Sigmoid colon (tissue), 7 donors: Measurements from ENCODE around the gene FOXL2NB. TPM values are rescaled to one million over a fixed set of nuclear protein-coding genes. Genes with fewer than 3 reads are reported as not detected.

Experiments
- DNase-seq: peaks from one replicate; pipeline ENCODE4 v3.0.0-alpha.2; 2019
- H3K27ac ChIP-seq, 4 donors: fragments of 200-600 bp; sonication (generic); one replicate each; pipeline ENCODE4 v1.5.1; 2016 to 2019; ENCODE audit warnings: mild to moderate bottlenecking in 1 of 4
- H3K27me3 ChIP-seq, 3 donors: fragments of 200-600 bp; sonication (generic); one replicate each; pipeline ENCODE4 v1.5.1; 2019; ENCODE audit warnings: mild to moderate bottlenecking in 1 of 3
- H3K36me3 ChIP-seq, 4 donors: fragments of 200-600 bp; sonication (generic); one replicate each; pipeline ENCODE4 v1.5.1; 2016 to 2019
- H3K4me1 ChIP-seq, 4 donors: fragments of 200-600 bp; sonication (generic); one replicate each; pipeline ENCODE4 v1.5.1; 2017 to 2019
- H3K4me3 ChIP-seq, 4 donors: fragments of 200-600 bp; sonication (generic); one replicate each; pipeline ENCODE4 v1.5.1; 2017 to 2019; ENCODE audit warnings: mild to moderate bottlenecking in 2 of 4, moderate library complexity in 1 of 4
- H3K9me3 ChIP-seq, 4 donors: fragments of 200-600 bp in 3 of 4; sonication (generic) in 3 of 4; one replicate each; pipeline versions ENCODE4 v1.5.1 to v1.6.1; 2013 to 2019
- EP300 ChIP-seq, 4 donors: sonication (generic); formaldehyde crosslinking; IDR thresholded peaks; one replicate each; pipeline ENCODE4 v1.6.1; 2017; ENCODE audit warnings: antibody characterized with exemption in 4 of 4
- POLR2A ChIP-seq, 2 donors: fragments of 450-650 bp; IDR thresholded peaks; one replicate each; pipeline ENCODE4 v1.6.1; 2016; ENCODE audit warnings: antibody characterized with exemption in 2 of 2, mild to moderate bottlenecking in 2 of 2, moderate library complexity in 2 of 2
- POLR2AphosphoS5 ChIP-seq, 4 donors: sonication (generic); formaldehyde crosslinking; IDR thresholded peaks; one replicate each; pipeline ENCODE4 v1.6.1; 2017; ENCODE audit warnings: antibody characterized with exemption in 4 of 4
- WGBS, 2 donors: extraction: QIAGEN DNeasy Blood & Tissue Kit; methylation state at CpG; one replicate each; pipeline ENCODE4 v1.1.7; 2013; 5-methylcytosine and 5-hydroxymethylcytosine counted together
- intact Hi-C: fragments of 100-400 bp; cut with DNase I; formaldehyde crosslinking; loops from one replicate; pipeline ENCODE4 v1.15.1; 2023
- polyA plus RNA-seq, 3 donors: library from polyadenylated mRNA; stranded (reverse); fragments of 200-250 nt; gene quantifications; one replicate each; pipeline ENCODE4 v1.2.3, GENCODE V29; 2013
- total RNA-seq, 4 donors: library from RNA; depleted of rRNA; stranded (reverse); fragments of >200 nt; gene quantifications; one replicate each; pipeline ENCODE4 v1.1.0, GENCODE V29; 2016
- TF ChIP-seq, protein P1 (sequence below), 4 experiments: fragments of 450-650 bp in 3 of 4; fragments of 200-600 bp in 1 of 4; IDR thresholded peaks; one replicate each; pipeline ENCODE4 v1.5.1; 2016 to 2019; ENCODE audit warnings: antibody characterized with exemption in 4 of 4, mild to moderate bottlenecking in 3 of 4, moderate library complexity in 2 of 4
- donor health status: healthy with polysubstance abuse.
- donor health status: Bipolar disorder and iron deficiency.
- donor health status: healthy.

Gene FOXL2NB
- total and polyA plus RNA-seq, 7 donors: under 0.01 TPM; not detected in 6

DNA sequence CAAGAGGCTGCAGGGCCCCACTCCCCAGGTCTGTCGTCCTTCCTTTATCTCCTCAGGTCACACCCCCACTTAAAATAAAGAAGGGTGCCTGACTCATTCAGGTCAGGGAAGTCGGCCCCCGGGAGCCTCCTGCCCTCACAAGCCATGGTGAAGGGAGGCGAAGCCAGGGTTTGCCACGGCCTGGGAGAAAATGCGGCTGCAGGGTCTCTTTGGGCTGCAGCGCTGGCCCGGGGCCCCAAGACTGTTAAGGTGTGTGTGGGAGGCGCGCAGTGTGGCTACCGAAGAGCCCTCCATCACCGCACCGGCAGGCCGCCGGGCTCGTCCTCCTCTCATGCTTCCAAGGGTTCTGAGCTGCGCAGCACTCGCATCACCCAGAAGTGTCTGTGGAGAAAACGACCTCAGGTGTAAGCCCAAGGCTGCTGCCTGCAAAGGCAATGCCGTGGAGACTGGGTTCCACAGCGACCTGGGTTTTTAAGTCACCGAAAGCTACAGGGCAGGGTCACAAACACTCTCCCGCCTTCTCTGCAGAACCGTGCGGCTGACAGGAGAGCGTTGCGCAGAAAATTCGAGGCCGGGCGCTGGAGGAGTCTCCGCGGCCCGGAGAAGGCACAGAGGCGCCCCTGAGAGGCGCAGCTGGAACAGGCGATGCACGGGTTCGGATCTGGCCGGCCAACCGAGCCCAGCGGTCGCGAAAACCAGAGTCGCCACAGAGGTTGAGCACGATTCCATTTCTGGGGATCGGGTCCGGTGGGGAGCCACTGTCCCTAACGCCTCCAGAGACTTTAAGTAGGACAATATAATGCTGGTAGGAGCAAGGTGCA, 8.8 kb upstream of the FOXL2NB start:
- DNase-seq: peak; percentile 61
- H3K4me1 ChIP-seq: peaks cover 0 to 43% (median 37%) of the 10 kb centered on the region in 4 donors
- H3K4me3 ChIP-seq: no peak overlapping the region
- H3K36me3 ChIP-seq: no peaks in the 10 kb centered on the region
- no peaks in the 10 kb centered on the region for H3K9me3 ChIP-seq
- TF ChIP-seq EP300 (IDR thresholded peaks at IDR 0.05) (no peak), POLR2A (IDR thresholded peaks at IDR 0.05) (no peak), POLR2AphosphoS5 (IDR thresholded peaks at IDR 0.05) (no peak)
- TF ChIP-seq, protein P1, sequence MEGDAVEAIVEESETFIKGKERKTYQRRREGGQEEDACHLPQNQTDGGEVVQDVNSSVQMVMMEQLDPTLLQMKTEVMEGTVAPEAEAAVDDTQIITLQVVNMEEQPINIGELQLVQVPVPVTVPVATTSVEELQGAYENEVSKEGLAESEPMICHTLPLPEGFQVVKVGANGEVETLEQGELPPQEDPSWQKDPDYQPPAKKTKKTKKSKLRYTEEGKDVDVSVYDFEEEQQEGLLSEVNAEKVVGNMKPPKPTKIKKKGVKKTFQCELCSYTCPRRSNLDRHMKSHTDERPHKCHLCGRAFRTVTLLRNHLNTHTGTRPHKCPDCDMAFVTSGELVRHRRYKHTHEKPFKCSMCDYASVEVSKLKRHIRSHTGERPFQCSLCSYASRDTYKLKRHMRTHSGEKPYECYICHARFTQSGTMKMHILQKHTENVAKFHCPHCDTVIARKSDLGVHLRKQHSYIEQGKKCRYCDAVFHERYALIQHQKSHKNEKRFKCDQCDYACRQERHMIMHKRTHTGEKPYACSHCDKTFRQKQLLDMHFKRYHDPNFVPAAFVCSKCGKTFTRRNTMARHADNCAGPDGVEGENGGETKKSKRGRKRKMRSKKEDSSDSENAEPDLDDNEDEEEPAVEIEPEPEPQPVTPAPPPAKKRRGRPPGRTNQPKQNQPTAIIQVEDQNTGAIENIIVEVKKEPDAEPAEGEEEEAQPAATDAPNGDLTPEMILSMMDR (IDR thresholded peaks at IDR 0.05): no peak
- peaks cover 72 to 88% (median 79%) of the 10 kb centered on the region in 3 donors for H3K27me3 ChIP-seq
- 3 to 6% methylated on average over 48 of the region's 48 CpGs for WGBS, 2 donors
- H3K27ac ChIP-seq: no peak overlapping the region
- intact Hi-C loops: loop anchor here (5.0 kb wide), 1 partner anchor 39 kb away; no protein-coding TSS in a partner anchor

DNA sequence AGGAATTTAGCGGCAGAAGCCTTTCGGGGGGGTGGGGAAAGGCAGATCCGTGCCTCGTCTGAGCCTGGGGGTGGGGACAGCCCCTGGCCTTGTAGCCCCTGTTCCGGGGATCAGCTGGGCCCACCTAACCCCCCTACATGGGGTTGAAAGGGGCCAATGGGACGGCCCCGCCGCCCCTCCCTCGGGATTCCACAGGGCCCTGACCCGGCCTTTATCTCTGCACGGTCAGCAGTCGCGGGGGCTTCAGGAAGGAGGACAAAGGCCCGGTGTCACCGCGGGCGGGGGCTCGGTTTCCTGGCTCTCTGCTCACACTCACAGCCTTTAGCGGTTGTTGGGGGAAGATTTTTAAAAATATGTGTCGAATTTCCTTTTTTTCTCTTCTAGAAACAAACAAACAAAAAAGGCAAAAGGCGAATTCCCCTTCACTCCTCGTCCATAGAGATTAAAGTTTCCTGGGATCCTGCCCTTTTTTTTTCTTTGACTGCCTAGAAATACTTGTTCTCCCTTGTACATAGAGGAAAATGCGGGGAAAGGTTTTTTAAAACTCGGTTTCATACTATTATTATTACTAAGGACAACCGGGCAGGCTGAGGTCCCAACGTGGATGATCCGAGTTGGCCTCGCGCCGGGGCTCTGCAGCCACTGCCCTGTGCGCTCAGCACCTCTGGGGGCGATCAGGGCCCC, 8.0 kb upstream of the FOXL2NB start:
- peak; percentile 33 for DNase-seq
- peaks cover 78 to 96% (median 86%) of the 10 kb centered on the region in 3 donors for H3K27me3 ChIP-seq

DNA sequence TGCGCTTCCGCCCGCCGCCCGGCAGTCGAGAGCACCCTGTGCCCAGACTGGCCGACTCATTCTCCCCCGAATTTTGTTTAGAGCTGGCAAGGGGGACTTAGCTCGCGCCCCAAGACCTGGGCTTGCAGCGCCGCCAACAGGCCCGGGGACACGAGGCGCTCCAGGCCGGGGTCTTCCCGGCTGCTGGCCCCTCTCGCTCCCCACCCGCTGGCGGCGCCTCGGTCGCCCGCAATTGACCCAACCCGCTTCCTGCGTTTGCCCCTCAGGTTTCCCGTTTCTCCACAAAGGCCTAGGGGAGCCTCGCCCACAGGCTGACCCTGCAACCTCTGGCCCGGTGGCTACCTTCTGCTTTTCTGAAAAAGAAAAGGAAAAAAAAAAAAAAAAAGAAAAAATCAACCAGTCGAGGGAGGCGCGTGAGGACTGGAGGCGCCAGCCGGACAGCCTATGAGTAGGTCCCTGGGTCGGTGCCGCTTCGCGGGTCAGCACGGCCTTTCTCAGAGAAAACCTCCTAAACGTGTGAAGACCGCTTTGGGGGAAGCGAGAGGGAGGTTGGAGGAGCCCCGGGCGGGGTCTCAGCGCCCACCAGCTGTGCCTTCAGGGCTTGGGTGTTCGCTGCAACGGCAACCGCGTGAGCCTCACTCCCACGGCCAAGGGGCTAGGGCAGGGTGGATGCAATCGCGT, 7.3 kb upstream of the FOXL2NB start:
- no peaks in the 10 kb centered on the region for H3K9me3 ChIP-seq
- 4 to 7% methylated on average over 52 of the region's 52 CpGs for WGBS, 2 donors
- H3K36me3 ChIP-seq: no peaks in the 10 kb centered on the region
- peaks cover 85 to 98% (median 93%) of the 10 kb centered on the region in 3 donors for H3K27me3 ChIP-seq
- no peak overlapping the region for H3K27ac ChIP-seq
- TF ChIP-seq POLR2AphosphoS5 (IDR thresholded peaks at IDR 0.05): peak in 2 of 4 donors; percentile 19 to 25
- TF ChIP-seq, protein P1 (IDR thresholded peaks at IDR 0.05): no peak
- no peak overlapping the region for H3K4me3 ChIP-seq
- H3K4me1 ChIP-seq: peaks cover 0 to 49% (median 44%) of the 10 kb centered on the region in 4 donors
- intact Hi-C loops: loop anchor here (5.0 kb wide), 1 partner anchor 38 kb away; no protein-coding TSS in a partner anchor
- peak; percentile 38 for DNase-seq

More for the DNA sequence above, 8.0 kb upstream of the FOXL2NB start:
- Histone ChIP-seq H3K4me3 (no peak overlapping the region), H3K4me1 (peaks cover 0 to 43% (median 38%) of the 10 kb centered on the region in 4 donors), H3K36me3 (no peaks in the 10 kb centered on the region), H3K9me3 (no peaks in the 10 kb centered on the region), H3K27ac (no peak overlapping the region)
- no peak for TF ChIP-seq POLR2A (IDR thresholded peaks at IDR 0.05)
- TF ChIP-seq, protein P1 (IDR thresholded peaks at IDR 0.05): no peak
- no peak for TF ChIP-seq EP300 (IDR thresholded peaks at IDR 0.05)
- no peak for TF ChIP-seq POLR2AphosphoS5 (IDR thresholded peaks at IDR 0.05)
- intact Hi-C loops: loop anchor here (5.0 kb wide), 1 partner anchor 38 kb away; no protein-coding TSS in a partner anchor
- 5 to 8% methylated on average over 32 of the region's 32 CpGs for WGBS, 2 donors

DNA sequence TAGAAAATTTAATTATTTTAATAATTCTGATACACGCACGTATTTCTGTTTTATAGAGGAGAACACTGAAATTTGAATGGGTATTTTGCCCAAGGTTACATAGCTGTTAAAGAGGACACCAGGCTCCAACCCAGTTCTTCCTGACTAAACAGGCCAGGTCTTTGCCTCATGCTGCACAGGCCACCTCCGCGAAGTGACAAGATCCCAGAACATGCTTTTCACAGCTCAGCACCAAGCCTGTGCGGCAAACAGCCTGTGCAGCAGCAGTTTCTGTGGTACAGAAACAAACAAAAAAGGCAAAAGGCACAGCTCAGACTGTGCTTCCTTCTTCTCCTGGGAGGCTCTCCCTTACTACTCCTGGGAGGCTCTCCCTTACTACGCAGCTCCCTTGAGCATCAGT, 6.6 kb upstream of the FOXL2NB start:
- peak; percentile 15 for DNase-seq
- Histone ChIP-seq H3K36me3 (no peaks in the 10 kb centered on the region), H3K4me1 (peaks cover 0 to 56% (median 52%) of the 10 kb centered on the region in 4 donors), H3K4me3 (no peak overlapping the region), H3K27ac (no peak overlapping the region), H3K27me3 (peaks cover 92 to 100% (median 100%) of the 10 kb centered on the region in 3 donors), H3K9me3 (no peaks in the 10 kb centered on the region)
- TF ChIP-seq EP300 (IDR thresholded peaks at IDR 0.05) (no peak), POLR2A (IDR thresholded peaks at IDR 0.05) (no peak), POLR2AphosphoS5 (IDR thresholded peaks at IDR 0.05) (no peak)
- TF ChIP-seq, protein P1 (IDR thresholded peaks at IDR 0.05): no peak
- intact Hi-C loops: no loop called here
- 54 to 55% methylated on average over 6 of the region's 6 CpGs for WGBS, 2 donors
